ENCODE data around the gene TMEM121.

DNA sequence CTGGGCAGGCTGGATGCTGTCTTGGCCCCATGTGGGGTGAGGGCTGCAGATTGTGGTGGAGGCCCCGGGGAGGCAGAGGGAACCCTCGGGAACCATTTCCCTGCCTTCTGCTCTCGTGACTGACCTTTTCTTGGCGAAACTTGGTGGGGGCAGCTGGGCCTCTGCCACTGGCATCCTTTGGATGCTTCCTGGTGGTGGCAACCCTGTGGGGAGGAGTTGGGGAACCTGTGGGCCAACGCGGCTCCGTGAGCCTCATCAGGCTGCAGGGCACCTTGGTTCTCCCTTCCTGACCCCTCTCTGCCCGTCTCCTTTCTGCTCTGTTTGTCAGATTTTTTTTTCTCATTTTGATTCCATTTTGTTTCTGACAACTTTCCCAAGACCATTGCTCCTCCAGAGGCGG is 14.4 kb downstream of the TMEM121 start:
- TF ChIP-seq, protein P1, sequence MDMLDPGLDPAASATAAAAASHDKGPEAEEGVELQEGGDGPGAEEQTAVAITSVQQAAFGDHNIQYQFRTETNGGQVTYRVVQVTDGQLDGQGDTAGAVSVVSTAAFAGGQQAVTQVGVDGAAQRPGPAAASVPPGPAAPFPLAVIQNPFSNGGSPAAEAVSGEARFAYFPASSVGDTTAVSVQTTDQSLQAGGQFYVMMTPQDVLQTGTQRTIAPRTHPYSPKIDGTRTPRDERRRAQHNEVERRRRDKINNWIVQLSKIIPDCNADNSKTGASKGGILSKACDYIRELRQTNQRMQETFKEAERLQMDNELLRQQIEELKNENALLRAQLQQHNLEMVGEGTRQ (IDR thresholded peaks at IDR 0.05; ENCODE audit: borderline replicate concordance, low read depth, low read length) = no peak
- TF ChIP-seq POLR2AphosphoS5 (IDR thresholded peaks at IDR 0.05; ENCODE audit: low read length) (no peak), EP300 (IDR thresholded peaks at IDR 0.05; ENCODE audit: borderline replicate concordance in 1 of 2, control insufficient read depth in 1 of 2, low read depth in 2 of 2, low read length in 2 of 2) (no peak), CHD1 (IDR thresholded peaks at IDR 0.05; ENCODE audit: low read depth, low read length) (no peak), POLR2A (IDR thresholded peaks at IDR 0.05; ENCODE audit: low read depth, low read length) (no peak), NBN (IDR thresholded peaks at IDR 0.05) (no peak), SP1 (IDR thresholded peaks at IDR 0.05; ENCODE audit: low read depth, low read length) (no peak), CEBPB (IDR thresholded peaks at IDR 0.05; ENCODE audit: borderline replicate concordance in 1 of 2, low read depth in 2 of 2, low read length in 2 of 2) (no peak), TAF1 (IDR thresholded peaks at IDR 0.05; ENCODE audit: borderline replicate concordance, low read depth, low read length) (no peak)
- TF ChIP-seq, protein P2, sequence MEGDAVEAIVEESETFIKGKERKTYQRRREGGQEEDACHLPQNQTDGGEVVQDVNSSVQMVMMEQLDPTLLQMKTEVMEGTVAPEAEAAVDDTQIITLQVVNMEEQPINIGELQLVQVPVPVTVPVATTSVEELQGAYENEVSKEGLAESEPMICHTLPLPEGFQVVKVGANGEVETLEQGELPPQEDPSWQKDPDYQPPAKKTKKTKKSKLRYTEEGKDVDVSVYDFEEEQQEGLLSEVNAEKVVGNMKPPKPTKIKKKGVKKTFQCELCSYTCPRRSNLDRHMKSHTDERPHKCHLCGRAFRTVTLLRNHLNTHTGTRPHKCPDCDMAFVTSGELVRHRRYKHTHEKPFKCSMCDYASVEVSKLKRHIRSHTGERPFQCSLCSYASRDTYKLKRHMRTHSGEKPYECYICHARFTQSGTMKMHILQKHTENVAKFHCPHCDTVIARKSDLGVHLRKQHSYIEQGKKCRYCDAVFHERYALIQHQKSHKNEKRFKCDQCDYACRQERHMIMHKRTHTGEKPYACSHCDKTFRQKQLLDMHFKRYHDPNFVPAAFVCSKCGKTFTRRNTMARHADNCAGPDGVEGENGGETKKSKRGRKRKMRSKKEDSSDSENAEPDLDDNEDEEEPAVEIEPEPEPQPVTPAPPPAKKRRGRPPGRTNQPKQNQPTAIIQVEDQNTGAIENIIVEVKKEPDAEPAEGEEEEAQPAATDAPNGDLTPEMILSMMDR (IDR thresholded peaks at IDR 0.05 in 2 of 3, conservative IDR thresholded peaks at IDR 0.05 in 1 of 3; ENCODE audit: control insufficient read depth in 2 of 3, extremely low read depth in 1 of 3, insufficient read depth in 1 of 3, low read depth in 3 of 3, low read length in 3 of 3) = no peak
- TF ChIP-seq, protein P3, sequence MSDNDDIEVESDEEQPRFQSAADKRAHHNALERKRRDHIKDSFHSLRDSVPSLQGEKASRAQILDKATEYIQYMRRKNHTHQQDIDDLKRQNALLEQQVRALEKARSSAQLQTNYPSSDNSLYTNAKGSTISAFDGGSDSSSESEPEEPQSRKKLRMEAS (IDR thresholded peaks at IDR 0.05; ENCODE audit: low read depth, low read length) = no peak
- TF ChIP-seq, protein P4, sequence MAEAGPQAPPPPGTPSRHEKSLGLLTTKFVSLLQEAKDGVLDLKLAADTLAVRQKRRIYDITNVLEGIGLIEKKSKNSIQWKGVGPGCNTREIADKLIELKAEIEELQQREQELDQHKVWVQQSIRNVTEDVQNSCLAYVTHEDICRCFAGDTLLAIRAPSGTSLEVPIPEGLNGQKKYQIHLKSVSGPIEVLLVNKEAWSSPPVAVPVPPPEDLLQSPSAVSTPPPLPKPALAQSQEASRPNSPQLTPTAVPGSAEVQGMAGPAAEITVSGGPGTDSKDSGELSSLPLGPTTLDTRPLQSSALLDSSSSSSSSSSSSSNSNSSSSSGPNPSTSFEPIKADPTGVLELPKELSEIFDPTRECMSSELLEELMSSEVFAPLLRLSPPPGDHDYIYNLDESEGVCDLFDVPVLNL (IDR thresholded peaks at IDR 0.05; ENCODE audit: low read depth, low read length) = no peak

Data from GM12878 (cell line).